HG03354 (cell line): Measurements from ENCODE around the gene KLHL13.
"Not testable (repeated sequence)": the region's sequence is repeated elsewhere in the genome, so short reads cannot be mapped to it uniquely, and the experiment has no call there.

Experiments used
- ATAC-seq: cut with Tn5 transposase; IDR thresholded peaks from one replicate; pipeline ENCODE4 v1.9.1; 2021; ENCODE audit warnings: mild to moderate bottlenecking; ENCODE audit not compliant: unreplicated experiment, poor library complexity, severe bottlenecking

The KLHL13 gene

DNA sequence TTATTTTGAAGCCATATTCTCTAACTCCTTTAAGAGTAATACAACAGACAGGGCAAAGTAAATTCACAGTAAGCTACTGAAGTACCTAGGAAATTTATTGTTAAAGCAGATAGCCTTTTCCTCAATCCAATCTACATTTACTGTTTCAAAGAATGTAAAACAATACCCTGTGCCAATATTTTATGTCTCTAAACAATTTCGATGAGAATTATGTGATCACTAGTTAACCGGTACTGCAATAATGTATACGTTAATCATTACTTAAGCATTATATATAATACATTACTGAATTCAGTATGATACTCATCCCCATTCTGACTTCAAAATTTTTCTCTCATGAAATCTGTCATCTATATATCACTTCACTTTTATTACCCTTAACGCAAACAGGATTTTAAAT, 28.5 kb downstream of the KLHL13 start:
- no peak for ATAC-seq

DNA sequence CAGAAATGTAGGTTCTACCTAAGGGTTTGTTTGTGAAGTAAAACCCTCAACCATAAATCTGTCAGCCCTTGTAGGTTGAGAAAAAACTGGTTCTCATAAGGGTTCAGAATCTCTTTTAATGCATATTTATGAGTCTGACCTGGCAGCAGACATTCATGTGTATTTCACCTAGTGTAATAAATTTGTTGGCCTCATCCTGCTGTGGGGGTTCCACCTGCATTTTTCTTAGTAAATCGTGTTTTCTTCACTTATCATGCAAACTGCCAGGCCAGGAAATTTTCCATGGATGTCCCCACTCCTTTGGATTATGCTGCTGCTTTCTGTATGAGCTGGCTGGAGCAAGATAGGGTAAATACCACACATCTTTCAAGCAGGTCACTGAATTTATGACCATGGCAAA, 42.4 kb downstream of the KLHL13 start:
- no peak for ATAC-seq

DNA sequence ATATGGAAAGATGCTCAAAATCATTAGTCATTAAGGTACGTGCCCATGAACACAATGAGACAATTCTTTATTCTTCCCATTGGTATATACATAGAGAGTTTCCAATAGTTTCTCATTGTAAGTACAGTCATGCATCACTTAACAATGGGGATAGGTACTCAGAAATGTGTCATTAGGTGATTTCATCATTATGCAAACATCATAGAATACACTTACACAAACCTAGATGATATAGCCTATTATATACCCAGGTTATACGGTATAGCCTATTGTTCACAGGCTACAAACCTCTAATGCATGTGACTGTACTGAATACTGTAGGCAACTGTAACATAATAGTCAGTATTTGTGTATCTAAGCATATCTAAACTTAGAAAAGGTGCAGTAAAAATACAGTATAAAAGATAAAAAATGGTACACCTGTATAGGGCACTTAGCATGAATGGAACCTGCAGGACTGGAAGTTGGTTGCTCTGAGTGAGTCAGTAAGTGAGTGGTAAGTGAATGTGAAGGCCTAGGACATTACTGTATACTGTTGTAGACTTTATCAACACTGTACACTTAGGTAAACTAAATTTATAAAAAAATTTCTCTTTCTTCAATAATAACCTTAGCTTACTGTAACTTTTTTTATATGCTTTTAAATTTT, 49.6 kb downstream of the KLHL13 start:
- no peak for ATAC-seq

DNA sequence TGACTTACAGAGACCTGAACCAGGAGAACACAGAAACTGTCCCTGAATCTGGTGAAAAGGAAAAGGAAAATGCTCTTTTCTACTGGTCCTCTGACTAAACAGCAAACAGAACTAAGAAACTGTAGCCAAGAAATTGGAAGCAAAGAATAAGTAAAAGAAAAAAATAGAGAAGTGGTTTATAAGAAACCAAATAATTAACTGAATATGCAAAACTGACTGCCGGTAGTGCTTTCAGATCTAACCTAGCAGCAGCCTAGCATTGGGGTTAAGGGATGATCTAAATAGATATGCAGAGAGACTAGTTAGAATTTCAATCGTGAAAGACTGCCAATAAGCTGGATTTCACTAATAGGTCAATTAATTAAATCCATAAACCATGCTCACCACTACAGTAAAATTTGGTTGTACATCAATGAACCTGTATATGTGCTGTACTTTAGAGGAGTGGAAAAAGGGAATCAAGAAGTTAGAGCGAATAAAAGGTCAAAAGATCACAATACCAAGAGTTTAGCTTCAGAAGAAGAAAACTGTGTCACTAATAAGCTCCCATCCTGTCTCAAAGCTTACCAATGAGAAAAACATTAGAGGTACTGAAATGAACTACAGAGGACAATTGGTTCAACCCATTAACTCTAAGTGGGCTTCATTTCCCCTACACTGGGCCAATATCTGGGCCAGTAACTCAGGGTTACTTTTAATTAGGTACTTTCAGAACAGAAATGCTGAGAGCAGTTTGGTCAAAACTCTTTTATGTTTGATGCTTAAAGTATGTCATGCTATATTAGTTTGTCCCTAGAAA, 53.6 kb downstream of the KLHL13 start:
- ATAC-seq, result peak; percentile 77

DNA sequence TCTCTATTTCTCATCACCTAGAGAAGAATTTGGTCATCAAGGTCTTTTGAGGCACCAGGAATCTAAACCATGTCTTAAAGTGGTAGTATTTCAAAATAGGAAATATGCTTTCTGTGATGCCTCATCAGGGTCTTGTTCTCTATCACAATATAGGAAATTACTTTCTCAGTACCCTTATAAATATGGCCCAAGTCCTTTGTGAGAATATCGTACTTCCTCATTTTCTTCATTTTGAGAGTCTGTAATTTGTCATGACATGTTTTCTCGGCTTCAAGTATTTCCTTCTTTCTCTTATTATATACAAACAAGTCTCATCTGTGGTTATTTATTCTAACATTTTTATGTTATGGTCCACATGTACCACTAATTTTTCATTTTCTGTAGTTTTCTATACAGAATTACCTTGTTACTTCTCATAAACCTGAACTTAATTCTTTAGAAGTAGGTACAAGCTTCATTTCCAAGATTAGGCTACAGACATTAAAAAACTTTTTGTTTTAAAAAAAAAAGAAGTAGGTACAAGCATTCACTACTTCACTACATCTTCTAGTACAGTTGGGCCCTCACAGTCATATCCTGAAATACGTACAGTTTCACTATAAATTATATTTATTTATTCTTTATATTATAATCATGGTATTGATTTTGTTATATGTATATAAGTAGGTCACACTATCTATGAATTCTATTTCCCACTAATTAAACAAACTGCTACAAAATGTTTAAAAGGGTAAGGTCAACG, 54.4 kb downstream of the KLHL13 start:
- ATAC-seq, result peak; percentile 45

DNA sequence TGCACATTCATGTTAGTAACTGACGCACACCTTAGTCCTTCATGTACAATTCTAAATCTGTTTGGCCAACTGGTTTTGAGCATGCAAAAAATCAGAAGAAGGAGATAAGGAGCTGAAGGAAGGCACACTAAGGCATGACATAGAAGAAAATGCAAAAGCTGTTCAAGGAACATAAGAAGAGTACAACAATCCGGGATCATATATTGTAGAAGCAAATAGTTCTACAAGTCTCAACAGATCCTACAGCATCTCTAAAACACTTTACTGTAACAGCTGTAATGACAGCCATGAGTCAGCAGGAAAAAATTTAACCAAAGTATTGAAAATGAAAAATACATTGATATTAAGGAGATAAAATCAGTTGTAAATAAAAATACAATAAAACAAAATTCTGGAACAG, 57.7 kb downstream of the KLHL13 start:
- ATAC-seq, result no peak

DNA sequence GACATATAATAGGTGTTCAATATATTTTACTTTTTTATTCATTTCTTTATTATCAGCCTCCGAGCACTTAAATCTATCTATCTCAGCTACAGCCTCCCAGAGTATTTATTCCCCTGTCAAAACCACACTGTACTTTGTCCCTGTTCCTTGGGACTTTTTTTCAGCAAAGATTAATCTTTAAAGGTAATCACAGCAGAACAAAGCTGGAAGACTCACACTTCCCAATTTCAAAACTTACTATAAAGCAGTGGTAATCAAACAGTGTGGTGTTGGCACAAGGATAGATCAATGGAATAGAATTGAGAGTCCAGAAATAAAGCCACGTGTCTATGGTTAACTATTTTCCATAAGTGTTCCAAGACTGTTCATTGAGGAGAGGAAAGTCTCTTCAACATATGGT, 59.7 kb downstream of the KLHL13 start:
- ATAC-seq, result no peak

DNA sequence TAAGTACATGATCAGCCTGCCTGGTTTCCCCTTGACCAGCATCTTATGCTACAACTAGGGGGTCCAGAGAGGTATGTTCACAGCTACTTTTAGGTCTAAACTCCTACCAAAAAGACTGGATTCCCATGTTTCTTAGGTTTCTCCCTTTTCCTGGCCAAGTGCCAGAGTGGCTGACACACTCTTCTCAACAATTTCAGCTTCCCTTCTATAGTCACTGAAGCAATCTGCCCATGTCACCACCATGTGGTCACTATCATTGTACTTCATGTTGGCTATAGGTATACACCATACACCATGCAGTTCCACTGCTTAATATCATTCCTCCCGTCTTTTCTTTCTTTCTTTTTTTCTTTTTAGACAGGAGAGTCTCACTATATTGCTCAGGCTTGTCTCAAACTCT, 66.9 kb downstream of the KLHL13 start:
- no peak for ATAC-seq

DNA sequence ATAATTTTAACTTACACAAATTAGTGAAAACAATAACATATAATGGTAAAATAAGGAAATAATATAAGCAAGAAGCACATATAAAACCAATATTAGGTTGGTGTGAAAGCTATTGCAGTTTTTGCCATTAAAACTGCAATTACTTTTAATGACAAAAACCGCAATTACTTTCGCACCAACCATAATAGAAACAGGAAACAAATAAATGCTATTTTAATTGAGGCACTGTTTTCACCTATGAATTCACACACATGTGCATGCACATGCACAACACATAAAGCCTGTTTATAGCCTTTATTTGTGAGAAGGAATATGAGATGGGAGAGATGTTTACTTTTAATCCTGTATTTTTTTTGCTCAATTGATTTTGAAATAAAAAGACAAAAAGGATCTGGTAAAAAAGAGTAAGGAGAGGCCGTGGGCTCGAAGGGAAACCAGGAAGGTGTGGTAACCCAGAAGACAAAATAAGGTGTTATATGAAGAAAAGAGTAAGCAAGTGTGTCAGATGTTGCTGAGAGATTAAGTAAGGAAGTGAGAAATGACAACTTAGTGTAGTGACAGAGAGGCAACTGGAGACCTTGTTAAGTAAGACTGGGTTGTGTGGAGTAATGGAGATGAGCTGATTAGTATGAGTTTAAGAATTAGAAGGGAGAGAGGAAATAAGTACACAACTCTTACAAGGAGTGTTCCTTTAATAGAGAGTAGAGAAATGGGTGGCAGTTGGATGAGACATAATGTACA, 69.0 kb downstream of the KLHL13 start:
- no peak for ATAC-seq

DNA sequence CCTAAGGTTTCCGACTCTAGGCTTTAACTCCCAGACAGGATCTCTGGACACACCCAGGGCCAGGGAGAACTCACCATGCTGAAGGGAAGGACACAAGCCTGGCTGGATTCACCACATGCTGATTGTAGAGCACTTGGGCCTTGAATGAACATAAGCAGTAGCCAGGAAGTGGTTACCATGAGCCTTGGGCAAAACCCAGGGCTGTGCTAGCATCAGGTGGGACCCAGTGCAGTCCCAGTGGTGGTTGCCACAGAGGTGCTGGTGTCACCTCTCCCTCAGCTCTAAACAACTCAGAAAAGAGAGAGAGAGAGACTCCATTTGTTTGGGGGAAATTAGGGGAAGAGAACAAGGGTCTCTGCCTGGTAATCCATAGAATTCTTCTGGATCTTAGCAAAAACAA, 77.0 kb downstream of the KLHL13 start:
- ATAC-seq, result no peak

DNA sequence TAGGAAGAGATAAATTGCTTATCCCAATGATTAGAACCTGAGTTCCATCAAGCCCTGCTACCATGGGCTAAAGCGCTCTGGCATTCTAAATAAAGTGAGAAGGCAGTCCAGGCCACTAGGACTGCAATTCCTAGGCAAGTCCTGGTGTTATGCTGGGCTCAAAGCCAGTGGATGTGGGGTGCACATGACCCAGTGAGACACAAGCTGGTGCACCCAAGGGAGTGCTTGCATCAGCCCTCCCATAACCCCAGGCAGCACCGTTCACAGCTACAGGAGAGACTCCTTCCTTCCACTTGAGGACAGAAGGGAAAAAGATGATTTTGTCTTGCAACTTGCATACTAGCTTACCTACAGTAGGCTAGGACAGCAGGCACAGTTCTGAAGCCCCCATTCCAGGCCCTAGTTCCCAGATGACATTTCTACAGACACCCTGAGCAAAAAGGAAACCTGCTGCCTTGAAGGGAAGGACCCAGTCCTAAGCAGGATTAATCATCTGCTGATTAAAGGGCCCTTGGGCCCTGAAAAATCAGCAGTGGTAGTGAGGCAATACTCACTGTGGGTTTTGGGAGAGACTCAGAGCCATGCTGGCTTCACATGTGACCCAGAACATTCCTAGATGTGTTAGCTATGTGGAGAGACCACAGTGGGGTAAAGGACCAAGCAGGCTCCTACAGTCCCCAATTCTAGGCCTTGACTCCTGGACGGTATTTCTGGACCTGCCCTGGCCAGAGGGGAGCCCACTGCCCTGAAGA, 77.8 kb downstream of the KLHL13 start:
- ATAC-seq, result no peak

DNA sequence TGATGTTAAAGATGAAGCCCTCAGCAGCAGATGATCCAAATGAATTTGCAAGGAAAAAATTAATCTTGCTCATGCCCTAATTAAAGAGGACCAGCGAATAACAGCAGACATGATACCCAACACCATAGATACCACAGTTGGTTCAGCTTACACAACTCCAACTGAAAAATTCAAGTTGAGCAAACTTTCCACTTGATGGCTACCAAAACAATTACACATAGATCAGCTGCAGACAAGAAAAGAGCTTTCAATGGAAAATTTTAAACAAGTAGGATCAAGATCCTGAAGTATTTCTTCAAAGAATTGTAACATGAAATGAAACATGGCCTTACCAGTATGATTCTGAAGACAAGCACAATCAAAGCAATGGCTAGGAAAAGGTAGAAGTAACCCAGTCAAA, 90.0 kb downstream of the KLHL13 start:
- no peak for ATAC-seq

DNA sequence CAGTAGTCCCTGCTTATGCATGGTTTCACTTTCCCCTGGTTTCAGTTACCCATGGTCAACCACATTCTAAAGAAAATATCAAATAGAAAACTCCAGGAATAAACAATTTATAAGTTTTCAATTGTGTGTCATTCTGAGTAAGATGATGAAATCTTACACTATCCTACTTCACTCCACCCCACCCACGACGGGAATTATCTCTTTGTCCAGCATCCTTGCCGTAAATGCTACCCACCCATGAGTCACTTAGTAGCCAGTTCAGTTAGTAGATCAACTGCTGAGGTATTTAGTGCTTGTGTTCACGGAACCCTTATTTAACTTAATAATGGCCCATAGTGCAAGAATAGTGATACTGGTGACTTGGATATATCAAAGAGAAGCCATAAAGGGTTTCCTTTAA, 91.4 kb downstream of the KLHL13 start:
- no peak for ATAC-seq

DNA sequence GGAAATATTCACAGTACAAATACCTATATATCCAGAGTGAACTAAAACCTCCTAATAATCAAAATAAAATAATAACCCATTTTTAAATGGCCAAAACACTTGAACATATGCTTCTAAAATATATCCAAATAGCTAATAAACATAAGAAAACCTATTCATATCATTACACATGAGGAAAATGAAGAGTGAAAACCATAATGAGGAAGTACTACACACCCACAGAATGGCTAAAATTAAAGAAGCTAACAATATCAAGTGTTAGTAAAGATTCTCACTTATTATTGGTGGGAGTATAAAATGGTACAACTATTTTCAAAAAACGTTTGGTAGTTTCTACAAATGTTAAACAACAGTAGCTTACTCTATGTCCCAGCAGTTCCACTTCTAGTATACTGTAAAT, 92.1 kb downstream of the KLHL13 start:
- no peak for ATAC-seq

DNA sequence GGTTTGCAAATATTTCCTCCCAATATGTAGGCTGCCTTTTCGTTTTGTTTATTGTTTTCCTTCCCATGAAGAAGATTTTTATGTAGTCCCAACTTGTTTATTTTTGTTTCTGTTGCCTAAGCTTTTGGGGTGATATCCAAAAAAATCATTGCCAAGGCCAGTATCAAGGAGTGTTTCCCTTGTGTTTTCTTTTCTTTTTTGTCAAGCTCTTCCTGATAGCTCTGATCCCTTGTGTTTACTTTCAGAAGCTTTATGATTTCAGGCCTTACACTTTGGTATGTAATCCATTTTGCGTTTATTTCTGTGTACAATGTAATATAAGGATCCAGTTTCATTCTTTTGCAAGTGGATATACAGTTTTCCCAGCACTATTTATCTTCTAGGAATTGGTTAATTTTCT, 93.9 kb downstream of the KLHL13 start:
- ATAC-seq, result no peak

DNA sequence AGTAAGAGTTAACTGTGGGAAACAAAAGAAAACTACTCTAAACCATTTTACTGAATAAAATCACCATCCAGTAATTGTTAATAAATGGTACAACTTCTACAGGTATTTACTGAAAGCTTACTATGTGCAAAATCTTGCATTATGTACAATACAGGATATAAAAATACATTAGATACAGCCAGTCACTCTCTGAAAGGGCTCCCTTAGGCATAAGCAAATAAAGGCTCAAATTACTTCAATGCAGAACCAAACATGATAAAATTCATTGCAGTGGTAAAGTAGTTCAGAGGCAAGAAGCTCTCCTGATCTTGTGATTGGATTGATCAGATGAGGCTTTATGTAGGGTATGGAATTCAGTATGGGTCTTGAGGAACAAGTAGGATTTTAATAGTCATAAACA, 100.2 kb downstream of the KLHL13 start:
- no peak for ATAC-seq

DNA sequence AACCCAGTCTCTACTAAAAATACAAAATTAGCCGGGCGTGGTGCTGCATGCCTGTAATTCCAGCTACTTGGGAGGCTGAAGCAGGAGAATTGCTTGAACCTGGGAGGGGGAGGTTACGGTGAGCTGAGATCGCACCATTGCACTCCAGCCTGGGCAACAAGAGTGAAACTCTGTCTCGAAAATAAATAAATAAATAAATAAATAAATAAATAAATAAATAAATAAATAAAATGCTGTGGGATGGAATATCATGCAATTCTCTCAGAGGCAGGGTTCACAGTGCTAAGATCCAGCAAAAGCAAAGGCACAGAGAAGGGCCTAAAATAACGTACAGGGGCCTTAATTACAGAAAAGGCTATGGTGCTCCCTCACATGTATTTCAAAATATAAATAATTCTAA, 114.2 kb downstream of the KLHL13 start:
- not testable (repeated sequence) for ATAC-seq

DNA sequence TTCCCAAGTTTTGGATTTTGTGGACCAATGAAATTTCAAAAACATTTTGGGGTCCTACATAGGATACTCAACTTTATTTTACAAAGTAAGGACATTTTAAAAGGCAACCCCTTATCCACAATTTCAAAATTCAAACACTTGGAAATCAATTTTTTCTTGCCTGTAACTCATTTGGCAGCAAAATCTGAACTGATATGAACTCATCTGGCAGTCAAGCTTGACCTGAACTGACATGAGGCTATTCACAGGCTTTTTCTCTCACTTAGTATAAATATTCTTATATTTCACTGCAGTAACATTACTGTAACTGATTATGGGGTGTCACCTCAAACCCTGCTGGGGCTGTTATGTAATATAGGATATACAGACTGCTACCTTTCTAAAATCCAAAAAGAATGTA, 116.1 kb downstream of the KLHL13 start:
- ATAC-seq, result no peak

DNA sequence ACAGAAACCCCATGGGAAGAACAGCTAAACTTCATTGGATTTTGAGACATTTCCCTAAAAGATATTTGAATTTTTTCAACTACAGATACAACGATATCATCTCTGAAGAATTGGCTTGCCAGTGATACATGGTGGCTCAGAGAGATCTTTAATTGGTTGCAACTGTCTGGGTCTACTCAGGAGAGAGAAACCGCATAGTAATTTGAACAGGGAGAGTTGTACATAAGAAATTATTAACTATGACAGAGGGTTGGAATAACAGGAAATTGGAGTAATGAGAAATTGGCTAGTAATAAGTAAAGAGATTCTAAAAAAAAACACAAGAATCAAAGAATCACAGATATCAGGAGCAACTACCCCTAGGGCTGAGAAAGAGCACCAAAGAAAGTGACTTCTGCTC, 118.4 kb downstream of the KLHL13 start:
- no peak for ATAC-seq
